Embryonic facial prominence (tissue), 1 donor: ENCODE measurements around the gene SLC22A6.

Experiments
- DNase-seq: peaks from one replicate; pipeline ENCODE4 v3.0.0-alpha.2; 2016; ENCODE audit errors: extremely low spot score

Gene SLC22A6, protein sequence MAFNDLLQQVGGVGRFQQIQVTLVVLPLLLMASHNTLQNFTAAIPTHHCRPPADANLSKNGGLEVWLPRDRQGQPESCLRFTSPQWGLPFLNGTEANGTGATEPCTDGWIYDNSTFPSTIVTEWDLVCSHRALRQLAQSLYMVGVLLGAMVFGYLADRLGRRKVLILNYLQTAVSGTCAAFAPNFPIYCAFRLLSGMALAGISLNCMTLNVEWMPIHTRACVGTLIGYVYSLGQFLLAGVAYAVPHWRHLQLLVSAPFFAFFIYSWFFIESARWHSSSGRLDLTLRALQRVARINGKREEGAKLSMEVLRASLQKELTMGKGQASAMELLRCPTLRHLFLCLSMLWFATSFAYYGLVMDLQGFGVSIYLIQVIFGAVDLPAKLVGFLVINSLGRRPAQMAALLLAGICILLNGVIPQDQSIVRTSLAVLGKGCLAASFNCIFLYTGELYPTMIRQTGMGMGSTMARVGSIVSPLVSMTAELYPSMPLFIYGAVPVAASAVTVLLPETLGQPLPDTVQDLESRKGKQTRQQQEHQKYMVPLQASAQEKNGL

GRCh38 chr11:62984451-62984991 lies at the start of gene SLC22A6:
TSS of gene SLC22A6 (minus strand) at chr11:62984967. CDS start at chr11:62984690, 277 bp downstream.
- no peak for DNase-seq

- DNase-seq = no peak
These were observed 47.7 kb upstream of the SLC22A6 start for GRCh38 chr11:63032457-63032856.

DNA sequence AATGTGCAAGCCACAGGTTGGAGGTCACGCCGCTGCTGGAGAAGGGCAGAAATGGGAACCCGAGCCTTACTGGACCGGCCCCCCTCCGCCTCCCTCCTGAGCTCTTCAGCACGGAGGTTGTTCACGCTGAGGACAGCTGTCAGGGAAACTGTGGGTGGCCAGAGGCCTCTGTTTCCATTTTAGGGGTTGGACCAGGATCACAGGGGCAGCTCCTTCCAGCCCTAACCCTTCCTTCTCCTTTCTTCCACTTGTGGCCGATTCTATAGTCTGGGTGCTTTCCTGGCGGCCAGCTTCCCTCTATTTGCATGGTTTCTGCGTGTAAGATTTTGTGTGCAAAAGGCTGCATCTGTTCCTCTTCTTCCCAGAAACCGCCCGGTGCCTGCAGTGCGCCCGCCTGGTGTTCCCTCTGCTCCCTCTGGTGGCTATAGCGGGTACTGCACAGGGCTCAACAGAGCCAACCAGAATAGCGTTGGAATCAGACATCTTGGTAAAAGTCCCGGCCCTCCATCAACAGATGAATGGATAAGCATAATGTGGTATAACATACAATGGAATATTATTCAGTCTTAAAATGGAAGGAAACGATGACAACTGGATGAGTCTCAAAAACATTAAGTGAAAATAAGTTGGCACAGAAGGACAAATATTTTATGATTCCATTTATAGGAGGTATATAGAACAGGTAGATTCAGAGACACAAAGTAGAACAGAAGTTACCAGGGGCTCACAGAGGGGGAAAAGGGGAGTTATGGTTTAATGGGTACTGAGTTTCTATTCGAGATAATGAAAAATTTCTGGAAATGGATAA lies 39.3 kb upstream of the SLC22A6 start:
- DNase-seq = peak; percentile 70

- no peak for DNase-seq
These were observed 38.6 kb upstream of the SLC22A6 start for GRCh38 chr11:63023222-63023814.

- DNase-seq = no peak
These were observed 37.7 kb upstream of the SLC22A6 start for GRCh38 chr11:63022441-63022840.

DNA sequence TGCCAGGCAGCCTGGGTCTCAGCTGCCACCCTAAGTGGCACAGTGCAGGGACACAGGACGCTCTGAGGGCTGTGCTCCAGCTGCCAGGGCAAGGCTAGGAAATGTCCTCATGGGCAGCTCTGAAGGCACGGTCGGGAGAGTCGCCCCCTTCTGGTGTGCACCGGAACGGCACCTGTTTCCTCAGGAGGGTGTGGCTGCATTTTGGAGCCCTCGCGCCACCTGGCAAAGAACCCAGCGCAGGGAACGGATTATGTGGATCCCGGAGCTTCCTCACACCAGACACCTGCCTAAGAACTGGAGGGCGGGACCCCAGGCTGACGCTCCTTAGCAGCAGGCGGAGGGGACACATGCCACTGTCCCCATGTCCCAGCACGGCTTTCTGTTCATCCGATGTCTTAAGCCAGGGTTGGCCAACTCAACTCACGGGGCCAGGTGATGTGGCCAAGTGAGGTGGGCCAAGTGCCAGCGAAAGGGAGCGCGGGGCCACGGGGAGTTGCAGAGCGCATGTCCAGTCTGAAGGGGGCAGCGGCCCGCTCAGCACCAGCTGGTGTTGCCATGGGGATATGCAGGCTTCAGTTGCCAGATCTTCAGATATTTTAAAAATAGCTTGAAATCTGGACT lies 36.0 kb upstream of the SLC22A6 start:
- no peak for DNase-seq

DNA sequence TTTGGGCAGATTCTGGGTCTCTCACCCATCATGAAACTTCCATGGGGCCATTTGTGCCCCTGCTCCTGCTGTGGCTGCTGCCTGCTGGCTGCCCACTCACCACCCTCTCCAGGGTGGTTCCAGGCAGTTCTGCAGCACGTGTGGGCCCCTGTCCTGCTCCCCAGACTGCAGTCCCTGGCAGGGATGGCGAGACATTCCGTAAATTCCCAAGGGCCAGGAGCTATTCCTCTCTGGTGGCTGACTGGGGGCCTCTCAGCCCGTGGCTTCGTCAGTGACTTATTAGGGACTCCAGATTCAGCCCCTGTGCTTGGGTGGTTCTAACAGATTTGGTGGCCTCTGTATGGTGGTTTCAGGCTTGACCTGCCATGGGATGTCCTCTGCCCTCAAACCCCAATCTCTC lies 34.7 kb upstream of the SLC22A6 start:
- no peak for DNase-seq

- no peak for DNase-seq
These were observed 32.7 kb upstream of the SLC22A6 start for GRCh38 chr11:63017306-63017974.

- DNase-seq = peak; percentile 2
These were observed 30.9 kb upstream of the SLC22A6 start, which contains the start of gene SLC22A8 for GRCh38 chr11:63015521-63016215. TSS of gene SLC22A8 (minus strand) at chr11:63015841. CDS start at chr11:63014958, 883 bp downstream.

DNA sequence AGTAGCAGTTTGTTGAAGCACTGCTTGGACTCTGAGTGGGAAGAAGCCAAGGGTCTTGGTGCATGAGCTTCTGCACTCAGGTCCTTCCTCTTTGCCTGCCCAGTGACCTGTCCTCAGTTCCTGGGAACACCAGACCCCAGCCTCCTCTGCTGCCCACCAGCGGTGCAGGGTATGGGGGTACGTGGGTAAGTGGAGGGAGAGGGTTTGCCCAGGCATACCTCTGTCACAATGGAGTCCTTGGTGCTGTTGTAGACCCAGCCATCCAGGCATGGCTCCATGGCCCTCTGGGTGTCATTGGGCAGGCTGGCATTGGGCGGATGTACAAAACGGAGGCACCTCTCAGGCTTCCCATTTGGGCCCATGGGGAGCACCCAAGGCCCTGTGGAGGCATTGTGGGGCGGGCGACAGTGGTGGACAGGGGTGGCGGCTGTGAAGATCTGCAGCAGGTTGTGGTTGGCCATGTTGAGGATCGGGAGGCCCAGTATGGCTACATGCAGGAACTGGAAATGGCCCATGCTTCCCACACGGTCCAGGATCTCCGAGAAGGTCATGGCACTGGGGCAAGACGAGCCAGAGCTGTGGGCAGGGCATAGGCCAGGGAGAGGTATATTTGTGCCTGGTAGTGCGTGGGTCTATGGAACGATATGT lies 29.8 kb upstream of the SLC22A6 start:
- DNase-seq = no peak

- no peak for DNase-seq
These were observed 28.1 kb upstream of the SLC22A6 start for GRCh38 chr11:63012839-63013238.

GRCh38 chr11:63012430-63012829 lies 27.7 kb upstream of the SLC22A6 start:
- DNase-seq = no peak

DNA sequence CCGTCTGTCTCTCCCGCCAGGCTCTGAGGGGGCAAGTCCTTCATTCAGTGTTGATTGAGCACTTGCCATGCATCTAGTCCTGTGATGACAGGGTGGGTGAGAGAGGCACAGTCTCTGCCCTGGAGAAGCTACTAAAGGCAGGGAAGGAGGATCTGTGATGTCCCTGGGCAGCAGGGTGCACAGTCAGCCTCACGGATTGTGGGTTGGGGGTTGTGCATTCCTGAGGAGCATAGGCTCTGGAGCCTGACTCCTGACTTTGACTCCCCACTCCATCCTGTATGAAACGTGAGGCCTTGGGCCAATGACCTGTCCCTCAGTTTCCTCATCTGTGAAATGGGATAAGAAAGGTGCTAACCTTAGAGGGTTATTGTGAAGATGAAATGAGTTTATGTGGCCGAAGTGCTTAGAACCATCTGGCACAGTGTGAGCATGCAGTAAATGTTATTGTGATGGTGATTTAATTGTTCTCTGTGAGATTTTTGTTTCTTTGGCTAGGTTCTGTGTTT lies 26.2 kb upstream of the SLC22A6 start:
- DNase-seq = no peak

GRCh38 chr11:63007920-63008319 lies 23.2 kb upstream of the SLC22A6 start:
- no peak for DNase-seq

- DNase-seq = no peak
These were observed 16.7 kb upstream of the SLC22A6 start for GRCh38 chr11:63001456-63001855.

- DNase-seq = no peak
These were observed 14.9 kb upstream of the SLC22A6 start for GRCh38 chr11:62999649-63000048.

GRCh38 chr11:62999156-62999555 lies 14.4 kb upstream of the SLC22A6 start:
- DNase-seq = no peak

- no peak for DNase-seq
These were observed 11.5 kb upstream of the SLC22A6 start for GRCh38 chr11:62996271-62996670.

GRCh38 chr11:62994775-62995174 lies 10.0 kb upstream of the SLC22A6 start:
- DNase-seq = no peak
